HG03064 (cell line): ENCODE results near the gene RIMKLA.
A peak's percentile ranks its signal among the peaks of the same experiment; 100 is the strongest.

ENCODE experiments used
- ATAC-seq: cut with Tn5 transposase; IDR thresholded peaks from one replicate; pipeline ENCODE4 v1.9.1; 2021; ENCODE audit warnings: low read depth; ENCODE audit not compliant: unreplicated experiment

Gene RIMKLA

DNA sequence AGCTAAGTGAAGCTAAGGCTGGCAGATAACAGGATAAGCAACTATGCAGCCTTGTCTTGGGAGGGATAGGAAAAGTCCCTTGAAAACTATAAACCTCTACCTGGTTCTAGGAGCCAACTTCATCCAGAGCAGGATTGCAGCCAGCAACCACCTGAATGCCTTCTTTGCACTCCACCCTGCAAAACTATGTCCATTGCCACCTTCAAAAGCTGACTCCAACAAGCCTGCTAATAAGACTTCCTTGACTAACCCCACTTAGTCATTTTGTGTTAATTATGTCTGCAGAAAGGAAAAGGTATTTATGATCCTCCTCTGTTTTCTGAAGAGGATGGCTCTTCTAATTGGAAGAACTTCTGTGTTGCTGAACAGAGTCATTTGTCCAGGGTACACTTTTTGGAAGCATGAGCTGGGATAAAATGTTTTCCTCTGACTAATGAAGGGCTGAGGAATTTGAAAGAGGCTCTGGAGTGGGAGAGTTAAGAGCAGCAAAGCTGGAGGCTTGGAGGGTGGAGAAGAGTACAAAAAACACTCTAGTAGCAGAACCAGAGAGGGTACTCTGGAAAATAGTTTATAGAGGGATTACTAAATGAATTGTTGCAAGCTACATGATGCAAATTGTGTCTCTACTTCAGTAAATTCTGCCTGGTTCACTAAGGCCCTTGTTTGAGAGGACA lies 9.6 kb upstream of the RIMKLA start:
- ATAC-seq, result no peak

DNA sequence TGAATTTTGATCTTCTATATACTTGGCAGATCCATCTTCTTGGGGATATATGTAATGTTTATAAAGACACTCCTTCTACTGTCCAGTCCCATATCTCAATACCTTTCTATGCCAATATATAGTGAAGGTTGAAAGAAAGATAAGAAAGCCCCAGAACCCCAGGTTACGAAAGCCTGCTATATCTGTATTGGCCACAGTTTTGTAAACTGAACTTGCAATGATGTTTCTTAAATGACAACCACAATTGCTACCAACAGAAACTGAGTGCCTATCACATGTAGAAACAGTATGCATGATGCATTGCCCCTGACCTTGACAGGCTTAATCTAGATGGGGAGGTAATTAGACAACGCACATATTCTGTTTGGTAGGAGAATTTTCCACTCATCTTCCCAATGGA lies 7.8 kb upstream of the RIMKLA start:
- ATAC-seq, result no peak

DNA sequence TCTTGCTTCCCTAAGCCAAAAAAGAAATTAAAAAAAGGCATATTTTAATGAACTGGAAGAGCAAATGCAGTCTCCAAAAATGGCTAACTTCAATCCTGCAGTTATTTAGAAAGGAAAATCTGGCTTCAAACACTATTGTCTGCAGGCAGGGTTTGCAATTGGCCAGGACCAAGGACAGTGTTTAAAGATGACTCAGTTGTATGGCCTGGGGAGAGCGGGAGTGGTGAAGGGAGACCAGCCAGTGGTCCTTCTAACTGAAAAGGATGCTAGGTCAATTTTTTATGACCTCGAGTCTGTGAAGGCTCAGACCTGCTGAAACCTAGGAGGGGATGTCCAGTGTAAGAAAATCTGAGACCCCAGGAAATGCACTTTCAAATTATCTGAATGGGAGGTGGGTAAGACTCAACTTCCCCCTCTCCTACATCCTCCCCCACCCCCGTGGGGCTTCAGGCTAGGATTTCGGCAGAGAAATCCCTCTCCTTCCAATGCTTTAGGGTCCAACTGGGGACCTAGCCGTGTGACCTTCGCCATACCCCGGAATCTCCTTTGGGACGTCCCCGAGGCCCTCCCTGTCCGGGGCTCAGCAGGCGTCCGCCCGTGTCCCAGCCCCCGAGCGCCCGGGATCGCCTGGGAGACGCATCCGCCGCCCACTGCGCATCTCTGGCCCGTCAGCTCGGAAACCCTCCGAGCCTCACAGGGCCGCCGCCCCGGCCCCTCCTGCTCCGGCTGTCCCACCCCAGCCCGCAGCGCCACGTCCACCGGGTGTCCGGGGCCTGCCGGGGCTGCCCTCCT lies 602 bp upstream of the RIMKLA start:
- ATAC-seq, result peak; percentile 37

DNA sequence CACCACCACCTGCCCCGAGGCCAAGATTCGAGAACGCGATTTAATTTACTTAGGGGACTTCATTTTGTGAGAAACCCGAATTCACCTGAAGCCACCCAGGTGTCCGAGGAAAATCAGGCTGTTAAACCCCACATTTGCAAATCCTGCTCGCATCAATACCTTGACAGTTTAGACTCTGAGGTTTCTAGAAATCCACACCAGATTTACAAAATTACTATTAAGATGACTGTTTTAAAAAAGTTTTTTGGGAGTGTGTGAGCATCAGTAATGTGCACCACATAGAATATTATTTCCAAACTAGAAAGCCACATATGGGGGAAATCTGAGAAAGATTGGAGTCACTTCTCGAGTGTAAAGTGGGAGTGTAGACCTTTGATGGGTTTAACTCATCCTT lies 685 bp downstream of the RIMKLA start:
- ATAC-seq, result no peak

DNA sequence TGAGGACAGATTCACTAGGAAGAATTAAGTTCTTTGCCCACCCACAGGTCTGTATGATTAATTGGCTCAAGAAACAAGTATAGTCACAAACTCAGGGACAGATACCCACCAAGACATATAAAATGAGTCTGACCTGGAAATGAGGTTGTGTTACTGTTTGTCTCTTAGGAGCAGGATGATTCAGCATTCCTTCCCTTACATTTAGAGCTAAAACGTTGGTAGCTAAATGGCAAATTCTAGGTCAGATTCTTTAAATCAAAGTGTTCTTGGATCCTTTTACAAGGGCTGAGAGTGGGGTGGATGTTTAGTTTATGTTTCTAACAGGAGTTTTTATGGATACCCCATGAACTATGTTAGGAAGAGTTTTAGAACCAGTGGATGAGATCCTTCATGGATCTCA lies 4.7 kb downstream of the RIMKLA start:
- ATAC-seq, result no peak

DNA sequence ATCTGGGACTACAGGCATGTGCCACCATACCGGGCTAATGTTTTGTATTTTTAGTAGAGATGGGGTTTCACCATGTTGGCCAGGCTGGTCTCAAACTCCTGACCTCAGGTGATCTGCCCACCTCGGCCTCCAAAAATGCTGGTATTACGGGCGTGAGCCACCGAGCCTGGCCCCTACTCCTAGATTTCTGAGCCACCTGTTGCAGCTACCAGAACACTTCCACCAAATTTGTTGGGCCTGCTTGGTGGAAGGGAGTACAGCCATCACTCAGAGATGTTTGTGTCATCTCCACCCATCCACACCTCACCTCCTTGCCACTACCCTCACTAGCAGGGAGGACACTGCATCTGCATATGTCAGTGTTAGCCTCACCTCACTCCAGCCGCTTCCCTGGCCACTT lies 5.5 kb downstream of the RIMKLA start:
- ATAC-seq, result no peak

DNA sequence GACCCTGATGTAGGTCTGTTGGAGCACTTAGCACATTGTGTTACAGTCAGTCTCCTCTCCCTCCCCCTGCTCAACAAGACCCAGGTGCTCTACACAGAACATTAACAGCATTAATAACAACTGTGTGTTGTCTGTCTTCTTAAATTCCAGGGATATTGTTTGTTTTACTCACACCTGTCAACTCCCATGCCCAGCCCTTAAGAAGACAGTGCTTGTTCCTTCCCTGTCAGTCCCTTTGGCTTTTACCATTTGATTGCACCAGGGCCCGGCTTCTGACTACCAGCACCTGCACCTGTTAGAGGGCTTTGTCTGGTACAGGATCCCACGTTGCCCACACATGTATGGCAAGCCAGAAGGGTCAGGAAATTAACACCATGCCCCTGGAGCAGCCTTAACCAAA lies 11.7 kb downstream of the RIMKLA start:
- ATAC-seq, result no peak

DNA sequence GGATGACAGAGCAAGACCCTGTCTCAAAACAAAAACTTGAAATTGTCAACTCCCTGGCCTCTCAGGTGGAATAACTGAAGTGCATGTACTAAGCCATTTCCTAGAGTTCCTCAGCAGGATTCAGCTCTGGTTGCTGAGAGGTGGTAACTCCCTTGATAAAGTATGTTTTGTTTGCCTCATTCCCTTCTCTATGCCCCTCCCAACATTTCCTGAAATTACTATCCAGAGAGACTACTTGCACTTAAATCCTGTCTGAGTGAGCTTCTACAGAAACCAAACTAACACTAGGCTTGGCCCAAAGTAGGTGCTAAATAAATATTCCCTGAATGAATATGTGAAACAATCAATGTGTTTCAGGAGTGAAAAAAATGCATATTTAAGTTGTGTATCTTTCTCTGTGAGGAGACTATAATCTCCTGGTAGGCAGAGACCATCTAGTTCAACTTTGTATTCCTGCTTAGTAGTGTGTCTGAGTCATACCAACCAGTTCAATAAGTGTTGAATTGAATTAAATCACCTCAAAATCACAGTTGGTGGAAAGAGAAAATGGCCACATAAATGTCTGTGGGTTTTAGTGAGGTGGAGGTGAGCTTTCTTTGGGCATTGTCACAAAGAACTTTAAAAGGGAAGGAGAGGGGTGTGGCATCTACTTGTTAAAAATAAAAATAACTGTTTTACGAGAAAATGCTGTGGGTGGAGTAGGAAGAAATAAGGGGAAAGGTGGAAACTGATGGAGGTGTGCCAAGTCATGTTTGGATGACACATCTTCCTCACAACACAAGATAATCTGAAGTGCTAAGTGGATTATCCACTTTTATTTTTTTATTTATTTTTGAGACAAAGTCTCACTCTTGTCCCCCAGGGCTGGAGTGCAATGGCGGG lies 12.6 kb downstream of the RIMKLA start:
- ATAC-seq, result no peak

DNA sequence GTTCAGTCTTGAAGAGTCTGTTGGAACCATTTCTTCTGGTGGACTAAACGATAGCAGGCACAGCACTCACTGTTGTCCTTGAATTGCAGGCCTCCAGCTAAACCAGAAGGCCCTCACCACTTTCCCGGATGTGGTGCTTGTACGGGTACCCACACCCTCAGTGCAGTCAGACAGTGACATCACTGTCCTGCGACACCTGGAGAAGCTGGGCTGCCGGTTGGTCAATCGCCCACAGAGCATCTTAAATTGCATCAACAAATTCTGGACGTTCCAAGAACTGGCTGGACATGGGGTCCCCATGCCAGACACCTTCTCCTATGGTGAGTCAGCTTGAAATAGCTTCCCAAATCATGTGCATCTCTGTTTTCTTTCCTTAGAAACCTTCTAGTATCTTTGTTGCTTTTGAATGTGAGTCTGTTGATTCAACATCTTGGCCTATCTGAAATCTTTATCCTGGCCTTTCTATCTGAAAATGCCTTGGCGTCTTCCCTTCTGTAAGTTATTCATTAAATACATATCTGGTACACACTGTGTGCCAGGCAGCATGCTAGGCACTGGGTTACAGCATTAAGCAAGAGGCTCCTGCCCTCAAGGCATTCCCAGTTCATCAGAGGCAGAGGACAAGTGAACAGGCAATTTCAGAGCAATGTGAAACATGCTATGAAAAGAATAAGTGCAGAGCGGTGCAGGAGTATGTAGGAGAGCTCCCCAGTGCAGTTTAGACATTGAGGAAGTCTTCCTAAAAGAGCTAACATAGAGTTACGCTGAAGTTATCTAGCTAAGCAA lies 18.9 kb downstream of the RIMKLA start:
- no peak for ATAC-seq

DNA sequence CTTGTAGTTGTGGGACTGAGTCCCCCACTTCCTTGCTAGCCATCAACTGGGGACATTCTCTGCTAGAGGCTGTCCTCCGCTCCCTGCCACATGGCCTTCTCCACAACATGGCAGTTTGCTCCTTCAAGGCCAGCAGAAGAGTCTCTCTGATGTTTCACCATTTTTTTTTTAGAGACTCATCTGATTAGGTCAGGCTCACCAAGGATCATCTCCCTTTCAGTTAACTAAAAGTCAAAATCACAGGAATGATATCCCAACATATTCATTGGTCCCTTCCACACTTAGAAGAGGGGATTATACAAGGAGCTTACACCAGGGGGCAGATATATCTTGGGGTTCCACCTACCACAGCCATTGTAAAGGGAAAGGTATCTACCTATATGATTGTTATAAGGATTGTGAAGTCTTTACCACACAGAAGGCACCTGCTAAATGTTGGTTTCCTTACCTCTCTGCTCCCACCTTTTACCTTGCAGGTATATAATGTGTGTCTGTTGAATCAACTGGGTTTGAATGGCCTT lies 23.3 kb downstream of the RIMKLA start:
- no peak for ATAC-seq

DNA sequence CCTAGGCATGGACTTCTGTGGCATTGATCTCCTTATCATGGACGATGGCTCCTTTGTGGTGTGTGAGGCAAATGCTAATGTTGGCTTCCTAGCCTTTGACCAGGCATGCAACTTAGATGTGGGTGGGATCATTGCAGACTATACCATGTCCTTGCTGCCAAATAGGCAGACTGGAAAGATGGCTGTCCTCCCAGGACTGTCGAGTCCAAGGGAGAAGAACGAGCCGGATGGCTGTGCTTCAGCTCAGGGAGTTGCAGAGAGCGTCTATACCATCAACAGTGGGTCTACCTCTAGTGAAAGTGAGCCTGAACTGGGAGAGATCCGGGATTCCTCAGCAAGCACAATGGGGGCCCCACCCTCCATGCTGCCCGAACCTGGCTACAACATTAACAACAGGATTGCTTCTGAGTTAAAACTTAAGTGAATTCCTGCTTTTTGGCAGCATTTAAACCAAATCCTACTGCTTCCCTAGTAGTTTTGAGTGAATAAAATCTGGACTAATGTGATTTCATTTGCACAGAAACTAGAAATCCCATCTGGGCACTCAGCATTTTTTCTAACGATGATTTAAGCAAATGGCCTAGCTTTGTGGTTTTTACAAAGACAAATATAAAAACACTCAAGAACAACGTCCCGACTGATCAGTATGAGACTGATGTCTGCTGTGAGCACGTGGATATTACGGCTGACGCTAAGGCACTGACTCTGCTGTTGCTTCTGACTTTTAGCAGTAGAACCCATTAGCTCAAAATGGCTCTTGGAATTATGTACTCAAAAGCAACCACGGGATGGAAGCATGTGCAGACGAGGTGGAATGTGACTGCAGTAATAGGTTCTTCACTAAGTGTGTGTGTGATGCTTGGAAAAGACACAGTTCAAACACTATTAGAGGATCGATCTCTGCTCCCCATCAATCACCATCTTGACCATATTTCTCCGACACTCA lies 34.2 kb downstream of the RIMKLA start:
- ATAC-seq, result no peak

DNA sequence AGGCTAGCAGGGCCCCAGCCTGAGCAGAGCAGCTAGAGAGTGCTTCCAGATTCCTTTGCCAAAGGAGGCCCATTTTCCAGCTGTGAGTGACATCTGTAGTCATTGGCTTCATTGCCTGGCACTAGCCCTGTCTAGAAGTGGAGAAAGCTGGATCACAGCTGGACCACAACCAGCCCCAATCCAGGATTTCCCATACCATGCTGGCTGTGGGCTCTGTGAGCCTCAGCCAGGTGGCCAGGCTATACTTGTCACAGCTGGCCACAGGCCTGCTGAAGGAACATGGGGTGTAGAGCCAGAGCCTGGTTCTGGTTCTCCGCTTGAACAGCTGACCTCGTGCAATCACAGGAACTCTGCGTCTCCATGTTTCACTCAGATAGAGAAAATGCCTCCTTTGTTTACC lies 36.6 kb downstream of the RIMKLA start:
- ATAC-seq, result no peak

DNA sequence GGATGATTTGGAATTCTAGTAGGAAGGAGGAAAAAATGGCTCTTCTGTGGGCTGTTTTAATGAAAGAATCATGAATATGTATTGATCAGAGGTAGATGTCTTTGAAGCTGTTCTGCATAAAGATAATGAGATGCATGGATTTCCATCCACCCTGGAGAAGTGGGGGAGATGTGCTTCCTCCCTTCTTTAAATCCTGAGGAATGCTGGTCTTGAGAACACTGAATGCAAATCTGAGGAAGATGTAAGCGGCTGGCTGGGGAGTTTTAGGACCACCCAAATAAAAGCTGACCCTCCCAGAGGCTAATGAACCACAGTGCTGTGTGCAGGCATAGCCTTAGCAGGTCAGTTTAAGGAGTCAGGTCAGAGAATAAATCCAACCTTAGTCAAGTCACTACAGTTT lies 37.9 kb downstream of the RIMKLA start:
- no peak for ATAC-seq

DNA sequence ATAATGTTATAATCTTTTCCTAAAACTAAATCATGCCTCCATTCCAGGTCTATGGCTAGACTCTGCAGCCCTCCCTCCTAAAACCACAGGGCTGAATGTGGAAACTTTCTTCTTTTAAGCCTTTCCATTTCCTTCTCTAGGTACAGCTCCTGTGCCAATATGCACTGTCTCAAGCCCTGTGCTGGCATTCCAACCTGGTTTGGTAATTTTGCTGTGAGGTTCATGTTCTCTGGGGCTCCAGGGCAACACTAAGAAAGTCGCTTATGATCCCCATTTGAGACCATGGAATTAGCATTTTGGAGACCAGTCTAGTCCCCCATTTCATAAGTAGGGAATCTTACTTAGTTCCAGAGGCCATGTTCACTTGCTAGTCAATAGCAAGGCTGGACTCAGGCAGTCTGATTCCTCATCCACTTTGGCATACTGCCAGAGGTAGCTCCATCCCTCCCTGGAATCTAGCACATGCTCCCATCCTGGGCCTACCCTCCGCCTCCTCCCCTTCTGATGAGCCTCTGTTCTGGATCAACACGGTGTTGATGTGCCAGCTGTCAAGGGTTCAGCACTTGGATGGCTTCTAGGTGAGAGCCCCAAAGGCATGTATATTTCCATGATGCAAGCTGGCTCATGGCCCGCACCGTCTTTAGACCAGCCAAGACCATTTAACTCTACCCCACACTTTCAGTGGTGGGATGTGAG lies 38.7 kb downstream of the RIMKLA start:
- ATAC-seq, result no peak

DNA sequence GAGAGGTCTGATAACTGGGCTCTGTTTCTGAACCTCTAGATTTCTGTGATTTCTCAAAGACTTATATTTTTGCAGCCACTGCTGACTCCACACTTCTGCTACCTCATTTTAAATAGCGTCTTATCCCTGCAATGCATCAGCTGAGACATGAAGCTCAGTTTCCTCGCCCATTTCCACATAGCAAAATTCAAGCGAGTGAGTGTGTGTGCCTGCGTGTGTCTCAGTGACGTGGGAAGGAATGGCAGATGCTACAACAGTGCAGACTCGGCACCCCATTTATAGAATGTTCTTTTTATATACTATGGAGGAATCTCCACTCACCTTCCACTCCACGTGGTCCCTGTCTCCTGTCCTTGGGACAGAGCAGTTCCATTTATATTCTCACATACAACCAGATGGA lies 39.5 kb downstream of the RIMKLA start:
- no peak for ATAC-seq

DNA sequence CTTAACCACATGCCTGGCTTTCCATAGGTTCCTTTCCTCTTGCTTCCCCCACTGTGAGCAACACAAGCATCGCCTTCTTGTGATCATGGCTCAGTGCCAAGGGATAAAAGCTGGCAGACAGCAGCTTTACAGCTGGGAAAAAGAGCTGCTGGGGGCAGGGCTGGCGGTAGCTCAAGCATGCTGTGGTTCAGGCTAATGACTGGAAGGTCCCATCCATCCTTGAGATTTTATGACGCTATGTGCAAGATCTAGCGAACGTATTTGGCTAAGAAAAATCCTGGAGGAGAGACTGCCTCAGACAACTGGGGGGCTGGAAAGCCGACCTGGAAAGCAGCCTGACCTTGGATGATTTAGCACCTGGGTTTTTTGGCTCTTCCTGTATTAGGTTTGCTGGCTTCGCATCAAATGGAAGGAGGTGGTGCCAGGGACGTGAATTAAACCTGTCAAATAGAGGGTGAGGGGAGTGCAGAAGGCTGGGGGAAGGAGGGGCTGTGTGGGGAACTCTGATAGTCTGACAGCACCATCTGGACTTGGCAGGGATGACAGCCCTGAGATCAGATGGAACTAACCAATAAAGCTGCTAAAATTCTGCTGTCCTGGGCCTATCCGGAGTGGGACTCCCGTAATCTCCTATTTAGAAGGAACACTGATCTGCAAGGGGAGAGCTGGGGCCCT lies 40.5 kb downstream of the RIMKLA start:
- ATAC-seq, result no peak

DNA sequence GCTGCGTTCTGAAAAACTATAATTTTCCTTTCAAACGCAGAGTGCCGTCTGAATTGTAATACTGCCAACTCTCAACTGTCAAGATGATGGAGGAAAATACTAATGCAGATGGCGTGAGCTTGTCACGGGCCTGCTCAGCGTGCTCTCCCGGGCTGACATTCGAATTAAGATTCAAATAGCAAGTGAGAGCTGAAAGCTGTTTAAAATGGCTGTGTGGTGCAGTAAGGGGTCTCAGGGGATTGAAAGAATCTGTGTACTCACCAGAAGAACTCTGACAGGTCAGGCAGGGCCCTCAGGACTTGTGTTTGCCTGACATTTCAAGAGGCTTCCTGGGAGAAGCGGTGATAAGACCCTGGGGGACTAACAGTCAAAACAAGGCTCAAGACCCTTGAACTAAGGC lies 42.1 kb downstream of the RIMKLA start:
- no peak for ATAC-seq

DNA sequence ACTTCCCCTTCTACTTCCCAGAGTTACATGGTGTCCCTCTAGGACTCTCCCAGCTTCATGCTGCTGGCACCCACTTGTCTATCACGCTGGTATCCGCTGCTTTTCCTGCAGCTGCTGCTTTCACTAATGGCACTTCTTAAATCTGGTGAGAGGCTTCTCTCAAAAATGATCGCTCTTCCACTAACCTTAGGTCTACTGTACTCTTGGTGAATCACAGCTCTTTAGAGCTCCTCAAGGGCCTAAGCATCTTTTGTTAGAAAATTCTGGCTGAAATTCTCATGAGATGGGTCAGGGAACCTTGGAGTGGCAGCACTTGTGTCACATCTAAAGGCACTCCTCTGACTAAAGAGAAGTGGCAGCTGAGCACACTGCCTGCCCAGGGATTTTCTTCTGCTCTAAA lies 43.1 kb downstream of the RIMKLA start:
- ATAC-seq, result no peak
